ENCODE results near the gene ITPRIP. TPM values are rescaled to one million over a fixed set of nuclear protein-coding genes. Genes with fewer than 3 reads are reported as not detected.

ITPRIP gene
- total RNA-seq, 1 donor from 2014 or later, result 19.9 TPM

- DNase-seq (ENCODE audit: extremely low spot score, unreplicated experiment), result no peak
- Mint-ChIP-seq H3K4me3 (peak overlapping the region; percentile 85), H3K27me3 (no peaks in the 10 kb centered on the region), H3K4me1 (ENCODE audit: unreplicated experiment) (peaks cover 61% of the 10 kb centered on the region), H3K36me3 (peaks cover 7% of the 10 kb centered on the region), H3K27ac (peak overlapping the region; percentile 96), H3K9me3 (no peaks in the 10 kb centered on the region)
- peak; percentile 41 for TF ChIP-seq CTCF (conservative IDR thresholded peaks at IDR 0.05)
Measured at GRCh38 chr10:104327745-104328645, 10.3 kb downstream of the ITPRIP start.

GRCh38 chr10:104326991-104327610 is 11.2 kb downstream of the ITPRIP start:
- H3K27ac Mint-ChIP-seq, result peak overlapping the region; percentile 13
- no peak for DNase-seq (ENCODE audit: extremely low spot score, unreplicated experiment)
- no peaks in the 10 kb centered on the region for H3K27me3 Mint-ChIP-seq
- peaks cover 58% of the 10 kb centered on the region for H3K4me1 Mint-ChIP-seq (ENCODE audit: unreplicated experiment)
- no peaks in the 10 kb centered on the region for H3K9me3 Mint-ChIP-seq
- TF ChIP-seq CTCF (conservative IDR thresholded peaks at IDR 0.05), result no peak
- peaks cover 7% of the 10 kb centered on the region for H3K36me3 Mint-ChIP-seq
- H3K4me3 Mint-ChIP-seq, result peak overlapping the region; percentile 34

- Mint-ChIP-seq H3K27ac (no peak overlapping the region), H3K4me1 (ENCODE audit: unreplicated experiment) (peaks cover 51% of the 10 kb centered on the region), H3K4me3 (no peak overlapping the region)
Measured at GRCh38 chr10:104325436-104326435, 12.5 kb downstream of the ITPRIP start.

GRCh38 chr10:104324931-104325330 is 13.3 kb downstream of the ITPRIP start:
- H3K4me1 Mint-ChIP-seq (ENCODE audit: unreplicated experiment), result peaks cover 47% of the 10 kb centered on the region
- peaks cover 7% of the 10 kb centered on the region for H3K36me3 Mint-ChIP-seq
- no peak overlapping the region for H3K27ac Mint-ChIP-seq

More at GRCh38 chr10:104325436-104326435, 12.5 kb downstream of the ITPRIP start:
- Mint-ChIP-seq H3K36me3 (peaks cover 7% of the 10 kb centered on the region), H3K27me3 (no peaks in the 10 kb centered on the region), H3K9me3 (no peaks in the 10 kb centered on the region)
- DNase-seq (ENCODE audit: extremely low spot score, unreplicated experiment), result no peak
- no peak for TF ChIP-seq CTCF (conservative IDR thresholded peaks at IDR 0.05)

More at GRCh38 chr10:104324931-104325330, 13.3 kb downstream of the ITPRIP start:
- Mint-ChIP-seq H3K4me3 (no peak overlapping the region), H3K9me3 (no peaks in the 10 kb centered on the region), H3K27me3 (no peaks in the 10 kb centered on the region)
- no peak for TF ChIP-seq CTCF (conservative IDR thresholded peaks at IDR 0.05)
- DNase-seq (ENCODE audit: extremely low spot score, unreplicated experiment), result no peak

All from type B pancreatic cell (in vitro differentiated cells).